Stimulated activated CD4-positive, alpha-beta T cell treated with anti-CD3 and anti-CD28 coated beads, Interleukin-15, amount 100 ng/mL, for 1 hour (primary cell): ENCODE measurements around the gene RFTN1.

Source experiments
- DNase-seq, 2 donors: peaks; one replicate each; pipeline ENCODE4 v3.0.0-alpha.2; 2020; ENCODE audit warnings: low read depth in 1 of 2, low spot score in 1 of 2

RFTN1 gene

GRCh38 chr3:16410659-16411058 is 102.8 kb downstream of the RFTN1 start:
- DNase-seq: no peak

- no peak for DNase-seq
Measured at GRCh38 chr3:16409032-16409431, 104.5 kb downstream of the RFTN1 start.

GRCh38 chr3:16407366-16407765 is 106.1 kb downstream of the RFTN1 start:
- DNase-seq: no peak

- no peak for DNase-seq
Measured at GRCh38 chr3:16406579-16406978, 106.9 kb downstream of the RFTN1 start.

- no peak for DNase-seq
Measured at GRCh38 chr3:16406166-16406565, 107.3 kb downstream of the RFTN1 start.

GRCh38 chr3:16404349-16404895 is 109.1 kb downstream of the RFTN1 start:
- no peak for DNase-seq

GRCh38 chr3:16402451-16402850 is 111.0 kb downstream of the RFTN1 start:
- no peak for DNase-seq

GRCh38 chr3:16401273-16401672 is 112.2 kb downstream of the RFTN1 start:
- DNase-seq: no peak

- DNase-seq: no peak
Measured at GRCh38 chr3:16400106-16400931, 113.2 kb downstream of the RFTN1 start.

GRCh38 chr3:16399473-16399872 is 114.0 kb downstream of the RFTN1 start:
- no peak for DNase-seq

GRCh38 chr3:16398648-16399047 is 114.9 kb downstream of the RFTN1 start:
- DNase-seq: no peak

GRCh38 chr3:16396202-16396601 is 117.3 kb downstream of the RFTN1 start:
- no peak for DNase-seq

- DNase-seq: no peak
Measured at GRCh38 chr3:16395212-16395611, 118.3 kb downstream of the RFTN1 start.

GRCh38 chr3:16394639-16395038 is 118.9 kb downstream of the RFTN1 start:
- DNase-seq: no peak

GRCh38 chr3:16392717-16393116 is 120.8 kb downstream of the RFTN1 start:
- no peak for DNase-seq

- no peak for DNase-seq
Measured at GRCh38 chr3:16392065-16392464, 121.4 kb downstream of the RFTN1 start.

GRCh38 chr3:16390581-16390980 is 122.9 kb downstream of the RFTN1 start:
- DNase-seq: no peak

GRCh38 chr3:16388850-16389441 is 124.6 kb downstream of the RFTN1 start:
- DNase-seq: no peak

- DNase-seq: no peak
Measured at GRCh38 chr3:16386561-16386960, 126.9 kb downstream of the RFTN1 start.

GRCh38 chr3:16385151-16385550 is 128.3 kb downstream of the RFTN1 start:
- DNase-seq: no peak

- no peak for DNase-seq
Measured at GRCh38 chr3:16383864-16384263, 129.6 kb downstream of the RFTN1 start.

- DNase-seq: no peak
Measured at GRCh38 chr3:16382845-16383244, 130.7 kb downstream of the RFTN1 start.
